Activated T-cell treated with anti-CD3 and anti-CD28 coated beads for 24 hours (primary cell): ENCODE results near the gene INHBB.
"Not testable (repeated sequence)": the region's sequence is repeated elsewhere in the genome, so short reads cannot be mapped to it uniquely, and the experiment has no call there.

Experiments used
- DNase-seq: peaks from one replicate; pipeline ENCODE4 v3.0.0-alpha.2; 2020; ENCODE audit warnings: low read depth

INHBB gene

DNA sequence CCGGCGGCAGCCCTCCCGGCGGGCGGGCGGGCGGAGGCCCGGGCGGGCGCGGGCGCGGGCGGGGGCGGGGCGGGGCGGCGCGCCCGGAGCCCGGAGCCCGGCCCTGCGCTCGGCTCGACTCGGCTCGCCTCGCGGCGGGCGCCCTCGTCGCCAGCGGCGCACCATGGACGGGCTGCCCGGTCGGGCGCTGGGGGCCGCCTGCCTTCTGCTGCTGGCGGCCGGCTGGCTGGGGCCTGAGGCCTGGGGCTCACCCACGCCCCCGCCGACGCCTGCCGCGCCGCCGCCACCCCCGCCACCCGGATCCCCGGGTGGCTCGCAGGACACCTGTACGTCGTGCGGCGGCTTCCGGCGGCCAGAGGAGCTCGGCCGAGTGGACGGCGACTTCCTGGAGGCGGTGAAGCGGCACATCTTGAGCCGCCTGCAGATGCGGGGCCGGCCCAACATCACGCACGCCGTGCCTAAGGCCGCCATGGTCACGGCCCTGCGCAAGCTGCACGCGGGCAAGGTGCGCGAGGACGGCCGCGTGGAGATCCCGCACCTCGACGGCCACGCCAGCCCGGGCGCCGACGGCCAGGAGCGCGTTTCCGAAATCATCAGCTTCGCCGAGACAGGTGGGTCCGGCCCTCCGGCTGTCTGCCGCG is at the start of gene INHBB:
TSS of gene INHBB (plus strand) at position 111 of the 641 bp plus-strand sequence. CDS start at position 164, 53 bp downstream.
- DNase-seq, result no peak

DNA sequence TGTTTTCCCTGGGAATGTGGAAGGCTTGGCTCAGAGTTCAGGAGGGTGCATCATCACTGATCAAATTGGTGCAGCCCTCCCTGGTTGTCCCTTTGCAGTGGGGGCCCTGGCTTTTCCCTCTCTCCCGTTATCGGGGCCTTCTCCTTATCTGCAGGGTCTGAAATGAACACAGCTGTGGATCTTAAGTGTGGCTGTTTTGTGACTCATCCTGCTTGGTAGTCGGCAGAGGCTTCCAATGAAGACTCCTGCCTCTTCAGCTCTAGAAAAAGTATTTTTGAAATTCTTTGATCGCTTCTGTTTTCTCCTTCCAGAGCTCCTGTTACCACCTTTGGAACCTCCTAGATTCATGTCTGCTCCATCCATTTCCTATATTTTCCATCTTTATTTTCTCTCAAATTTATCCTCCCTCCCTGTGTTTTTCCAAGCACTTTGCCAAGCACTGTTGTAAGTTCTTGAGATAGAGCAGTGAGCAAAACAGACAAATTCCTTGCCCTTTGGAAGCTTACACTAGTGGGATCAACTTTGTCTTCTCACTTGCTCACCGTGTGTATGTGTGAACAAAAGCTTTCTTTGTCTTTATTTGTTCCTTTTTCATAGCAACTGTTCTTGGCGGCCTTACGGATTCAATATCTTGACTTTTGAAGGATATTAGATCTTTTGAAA is 47.6 kb upstream of the INHBB start:
- DNase-seq, result no peak

DNA sequence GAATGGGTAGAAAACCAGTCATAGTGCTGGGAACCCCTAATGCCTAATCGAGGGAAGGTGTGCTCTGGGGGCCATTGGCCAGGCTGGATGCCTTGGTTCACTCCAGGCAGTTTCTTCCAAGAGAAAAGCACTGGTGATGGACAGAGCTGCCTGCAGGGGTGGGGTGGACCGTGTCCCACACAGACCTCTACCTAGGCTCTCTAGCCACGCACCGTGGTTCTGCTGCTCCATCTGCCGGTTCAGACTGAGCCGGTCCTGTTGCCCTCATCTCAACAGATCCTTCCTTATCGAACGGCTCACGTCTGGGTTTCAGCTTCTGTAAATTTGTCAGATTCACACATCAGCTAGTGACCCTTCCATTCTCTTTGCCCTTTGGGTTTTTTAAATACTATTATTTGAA is 46.9 kb upstream of the INHBB start:
- no peak for DNase-seq

DNA sequence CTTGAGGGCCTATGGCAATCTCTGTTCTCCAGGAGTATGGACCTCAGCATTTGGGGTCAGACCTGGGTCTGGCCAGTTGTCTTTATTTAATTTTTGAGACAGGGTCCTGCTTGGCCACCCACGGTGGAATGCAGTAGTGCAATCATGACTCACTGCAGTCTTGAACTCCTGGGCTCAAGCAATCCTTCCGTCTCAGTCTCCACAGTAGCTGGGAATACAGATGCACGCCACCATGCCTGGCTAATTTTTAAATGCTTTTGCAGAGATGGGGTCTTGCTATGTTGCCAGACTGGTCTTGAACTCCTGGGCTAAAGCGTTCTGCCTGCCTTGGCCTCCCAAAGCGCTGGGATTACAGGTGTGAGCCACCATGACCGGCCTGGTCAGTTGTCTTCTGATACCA is 46.4 kb upstream of the INHBB start:
- no peak for DNase-seq

DNA sequence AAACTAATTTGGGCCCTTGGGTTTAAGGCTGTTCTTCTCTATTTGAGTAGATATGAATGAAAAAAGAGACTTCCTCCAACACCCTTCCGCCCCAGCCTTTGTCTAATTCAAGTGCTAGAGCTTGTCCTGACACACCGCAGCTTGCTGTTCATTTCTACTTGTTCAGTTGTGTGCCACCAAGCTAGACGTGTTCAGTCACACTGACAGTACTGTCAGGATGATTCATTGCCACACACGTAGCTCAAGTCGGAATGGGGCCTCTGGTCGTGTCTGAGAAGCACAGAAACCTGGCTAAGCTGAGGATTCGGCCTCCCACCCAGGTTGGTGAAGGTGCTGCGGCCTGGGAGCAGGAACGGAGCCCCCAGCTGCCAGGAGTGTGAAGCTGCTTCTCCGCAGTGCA is 45.6 kb upstream of the INHBB start:
- no peak for DNase-seq

DNA sequence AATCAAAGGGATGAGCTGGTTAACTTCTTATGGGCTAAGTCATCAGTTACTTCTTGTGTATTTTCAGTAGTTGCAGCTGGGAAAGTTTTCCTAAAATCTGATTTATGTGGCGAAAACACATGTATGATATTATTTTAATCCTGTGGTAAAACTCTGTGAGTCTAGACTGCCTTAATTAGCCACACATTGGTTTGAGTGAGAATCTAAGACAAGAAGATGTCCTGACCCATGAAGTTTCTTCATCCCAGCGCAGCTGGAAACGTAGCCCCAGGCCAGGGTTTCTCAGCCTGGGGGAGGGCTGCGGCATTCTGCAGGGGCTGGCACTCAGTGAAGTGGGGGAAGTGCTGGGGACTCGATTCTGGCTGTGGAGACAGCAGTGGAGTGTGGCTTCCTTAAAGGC is 44.7 kb upstream of the INHBB start:
- DNase-seq, result no peak

DNA sequence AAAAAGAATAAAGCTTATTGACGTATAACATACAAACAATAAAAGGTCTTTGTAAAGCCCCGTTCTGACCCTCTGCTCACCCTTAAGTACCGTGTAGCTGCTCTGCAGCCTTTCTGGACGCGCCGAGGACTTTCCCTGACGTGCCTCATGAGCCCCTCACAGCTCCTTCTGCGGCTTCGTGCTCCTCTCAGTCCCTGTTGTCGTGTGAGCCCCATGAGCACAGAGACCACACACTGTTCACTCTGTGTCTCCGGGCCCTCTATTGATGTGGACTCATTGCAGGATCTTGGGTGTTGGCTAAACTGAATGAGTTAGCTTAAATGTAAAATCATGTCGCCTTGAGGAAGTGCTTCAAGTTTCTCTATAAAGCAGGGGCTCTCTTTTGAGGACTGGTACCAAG is 43.6 kb upstream of the INHBB start:
- DNase-seq, result no peak

DNA sequence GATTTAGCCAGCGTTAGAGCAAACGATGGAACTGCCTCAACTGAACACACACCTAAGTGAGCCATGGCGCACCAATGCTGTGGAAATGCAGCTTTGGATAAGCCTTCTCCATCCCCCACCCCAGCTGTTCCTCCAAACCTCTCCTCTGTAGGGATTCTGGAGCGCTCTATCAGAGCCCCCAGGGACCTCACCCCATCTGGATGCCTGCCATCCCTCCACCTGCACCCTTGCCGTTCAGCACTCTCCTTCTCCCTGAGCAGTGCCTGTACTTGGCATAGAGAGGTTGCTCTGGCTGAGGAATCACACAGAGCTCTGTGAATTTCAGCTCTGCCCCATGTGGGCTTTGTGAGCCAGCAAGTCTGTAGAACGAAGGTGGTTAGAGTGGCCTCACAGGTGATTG is 42.8 kb upstream of the INHBB start:
- no peak for DNase-seq

DNA sequence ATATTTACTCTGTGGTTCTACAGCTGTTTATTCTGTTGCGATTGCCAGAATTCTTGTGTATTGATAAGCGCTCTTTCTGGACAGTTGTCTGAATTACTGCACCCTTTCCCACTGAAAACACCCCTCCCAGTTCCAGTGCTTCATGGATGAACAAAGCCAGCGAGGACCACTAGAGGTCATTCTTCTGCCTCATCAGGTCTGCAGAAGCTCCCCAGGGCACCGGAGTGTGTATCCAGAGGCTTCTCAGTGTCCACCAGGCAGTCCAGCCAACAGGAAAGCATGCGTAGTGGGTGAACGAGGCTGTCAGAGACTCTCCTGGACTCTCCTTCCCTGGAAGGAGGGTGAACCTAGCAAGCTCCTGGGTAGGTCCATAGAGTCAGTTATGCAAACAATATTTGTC is 40.6 kb upstream of the INHBB start:
- no peak for DNase-seq

DNA sequence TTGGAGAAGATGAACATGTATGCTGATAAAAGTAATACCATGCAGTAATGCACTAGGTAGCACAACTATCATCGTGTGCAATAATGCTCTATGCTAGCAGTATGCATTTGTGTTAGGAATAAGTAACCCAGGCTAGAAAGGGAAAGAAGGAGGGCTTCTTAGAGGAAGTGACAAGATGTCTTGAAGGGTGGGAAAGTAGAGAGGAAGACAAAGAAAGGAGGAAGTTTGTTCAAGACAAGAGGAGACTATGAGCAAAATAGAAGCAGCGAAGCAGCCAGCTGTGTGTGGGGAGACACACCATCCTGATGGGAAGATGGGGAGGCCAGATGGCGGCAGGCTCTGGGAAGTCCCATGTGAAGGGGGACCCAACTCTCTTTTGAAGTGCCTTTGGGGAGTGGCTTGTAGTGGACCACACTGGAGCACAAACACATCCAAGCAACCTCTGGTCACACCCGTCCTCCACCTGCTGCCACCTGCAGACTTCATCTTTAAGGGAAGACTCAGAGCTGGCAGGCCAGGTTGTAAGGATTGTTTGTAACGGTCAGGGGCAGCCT is 39.9 kb upstream of the INHBB start:
- no peak for DNase-seq

DNA sequence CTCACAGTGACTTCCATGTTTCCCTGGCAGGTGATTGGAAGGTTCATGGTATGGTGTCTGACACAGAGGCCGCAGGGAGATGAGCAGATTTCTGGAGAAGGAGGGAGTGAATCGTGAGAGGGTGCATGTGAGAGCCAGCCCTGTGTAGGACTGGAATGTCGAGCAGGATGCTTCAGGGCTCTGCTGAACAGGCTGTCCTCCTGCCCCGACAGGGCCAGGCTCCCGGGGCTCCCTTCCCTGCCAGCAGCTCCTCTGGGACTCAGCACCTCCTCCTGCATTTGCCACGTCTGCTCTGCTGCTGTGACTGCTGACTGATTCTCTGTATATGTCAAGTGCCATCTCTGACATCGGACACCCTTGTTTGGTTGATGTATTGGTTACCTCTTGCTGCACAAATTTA is 38.5 kb upstream of the INHBB start:
- no peak for DNase-seq

DNA sequence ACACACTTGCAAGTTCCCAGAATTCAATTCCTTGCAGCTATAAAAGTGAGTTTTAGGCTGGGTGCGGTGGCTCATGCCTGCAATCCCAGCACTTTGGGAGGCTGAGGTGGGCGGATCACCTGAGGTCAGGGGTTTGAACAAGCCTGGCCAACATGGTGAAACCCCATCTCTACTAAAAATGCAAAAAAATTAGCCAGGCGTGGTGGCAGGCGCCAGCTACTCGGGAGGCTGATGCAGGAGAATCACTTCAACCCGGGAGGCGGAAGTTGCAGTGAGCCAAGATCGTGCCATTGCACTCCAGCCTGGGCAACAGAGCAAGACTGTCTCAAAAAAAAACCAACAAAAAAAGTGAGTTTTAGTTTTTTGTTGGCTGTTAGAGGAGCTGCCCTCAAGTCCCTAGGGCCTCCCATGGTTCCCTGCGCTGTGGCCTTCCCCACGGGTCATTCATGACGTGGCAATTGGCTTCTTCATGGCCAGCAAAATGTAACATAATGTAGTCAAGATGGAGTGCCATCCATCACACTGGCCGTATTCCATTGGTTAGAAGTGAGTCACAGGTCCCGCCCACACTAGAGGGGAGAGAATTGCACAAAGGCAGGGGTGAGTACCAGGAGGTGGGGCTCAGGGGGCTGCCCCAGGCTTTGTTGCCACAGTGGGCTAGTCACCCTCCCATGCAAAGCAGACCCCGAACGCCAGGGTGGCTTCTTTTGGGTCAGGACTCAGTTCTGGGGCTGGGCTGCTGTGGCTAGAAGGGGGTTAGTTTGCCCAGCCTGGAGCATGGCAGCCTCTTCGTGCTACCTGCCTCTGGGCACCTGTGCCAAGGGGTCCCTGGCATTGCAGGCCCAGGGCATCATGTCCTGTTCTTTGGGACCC is 37.7 kb upstream of the INHBB start:
- no peak for DNase-seq

DNA sequence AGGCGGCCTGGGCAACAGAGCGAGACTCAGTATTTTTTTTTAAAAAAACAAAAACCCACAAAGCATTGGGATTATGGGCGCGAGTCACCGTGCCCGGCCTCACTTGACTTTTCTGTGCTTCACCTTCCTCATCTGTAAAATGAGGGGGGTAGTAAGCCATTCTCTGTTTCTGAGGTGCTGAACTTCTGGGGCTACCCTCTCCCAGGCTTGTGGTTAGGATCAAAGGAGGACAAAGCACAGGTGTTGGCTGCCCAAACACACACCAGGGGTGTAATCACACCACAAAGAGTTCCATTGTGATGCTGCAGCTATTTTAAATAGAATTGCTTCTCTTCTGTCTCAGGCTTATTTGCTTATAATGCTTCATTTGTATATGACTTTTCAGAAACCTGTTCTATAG is 35.8 kb upstream of the INHBB start:
- no peak for DNase-seq

DNA sequence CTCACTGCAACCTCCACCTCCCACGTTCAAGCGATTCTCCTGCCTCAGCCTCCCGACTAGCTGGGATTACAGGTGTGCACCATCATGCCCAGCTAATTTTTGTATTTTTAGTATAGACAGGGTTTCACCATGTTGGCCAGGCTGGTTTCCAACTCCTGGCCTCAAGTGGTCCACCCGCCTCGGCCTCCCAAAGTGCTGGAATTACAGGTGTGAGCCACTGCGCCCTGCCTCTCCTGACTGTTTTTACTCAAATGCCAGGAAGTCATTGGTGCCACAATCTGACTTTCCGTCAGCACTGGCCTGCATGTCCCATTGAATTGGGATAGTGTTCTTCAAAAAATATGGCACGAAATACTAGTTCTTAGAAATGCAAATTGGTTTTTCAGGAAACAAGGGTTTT is 35.1 kb upstream of the INHBB start:
- DNase-seq, result not testable (repeated sequence)

DNA sequence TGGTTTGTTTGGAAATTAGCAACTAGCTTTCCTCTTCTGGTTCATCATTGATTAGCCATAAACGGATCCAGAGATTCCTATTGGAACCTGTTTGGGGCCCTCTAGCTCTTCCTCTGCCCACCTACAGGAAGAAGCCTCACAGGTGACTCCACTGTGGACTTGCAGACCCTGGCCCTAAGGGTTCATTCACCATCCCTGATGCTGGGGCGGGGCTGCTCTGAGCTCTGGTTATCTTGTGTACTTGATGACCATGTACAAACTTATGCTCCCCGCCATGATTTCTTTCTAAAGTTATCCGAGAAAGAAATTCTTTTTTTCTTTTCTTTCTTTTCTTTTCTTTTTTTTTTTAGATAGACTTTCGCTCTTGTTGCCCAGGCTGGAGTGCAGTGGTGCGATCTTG is 33.9 kb upstream of the INHBB start:
- DNase-seq, result no peak

DNA sequence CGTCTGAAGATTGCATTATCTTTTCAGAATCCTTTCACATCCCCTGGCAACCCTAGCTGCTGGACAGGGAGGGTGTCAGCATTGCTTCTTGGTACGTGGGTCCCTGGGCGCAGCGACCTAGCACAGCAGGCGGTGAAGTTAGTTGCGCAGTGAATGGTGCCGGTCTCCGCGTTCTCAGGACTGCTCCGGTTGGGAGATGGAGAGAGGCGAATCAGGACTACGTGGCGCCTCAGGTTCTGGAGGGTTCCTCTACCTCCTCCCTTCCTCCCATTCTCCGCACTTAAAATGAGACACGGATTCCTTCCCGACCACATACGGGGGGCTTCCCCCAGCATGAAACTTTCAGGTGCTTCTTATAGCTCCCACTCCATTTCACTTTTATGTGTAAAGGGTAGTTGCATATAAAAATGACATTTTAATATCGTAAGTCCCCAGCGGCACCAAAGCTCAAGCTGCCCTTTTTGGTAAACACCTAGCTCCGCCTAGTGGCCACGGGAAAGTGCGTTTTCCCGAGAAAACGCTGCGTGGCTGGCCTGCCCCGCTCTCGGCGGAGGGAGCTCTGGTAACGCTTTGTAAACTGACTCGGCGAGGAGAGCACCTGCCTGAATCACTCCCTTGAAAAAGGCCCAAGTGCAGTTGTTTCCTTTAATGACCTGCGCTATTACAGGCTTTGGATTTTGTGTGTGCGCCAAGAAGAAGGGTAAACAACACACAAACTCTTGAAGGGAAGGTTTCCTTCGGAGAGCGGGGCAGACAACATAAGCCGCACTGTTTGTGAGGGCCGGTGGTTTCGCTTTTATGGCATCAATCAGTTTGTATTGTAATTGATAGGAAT is 32.9 kb upstream of the INHBB start:
- peak; percentile 72 for DNase-seq

DNA sequence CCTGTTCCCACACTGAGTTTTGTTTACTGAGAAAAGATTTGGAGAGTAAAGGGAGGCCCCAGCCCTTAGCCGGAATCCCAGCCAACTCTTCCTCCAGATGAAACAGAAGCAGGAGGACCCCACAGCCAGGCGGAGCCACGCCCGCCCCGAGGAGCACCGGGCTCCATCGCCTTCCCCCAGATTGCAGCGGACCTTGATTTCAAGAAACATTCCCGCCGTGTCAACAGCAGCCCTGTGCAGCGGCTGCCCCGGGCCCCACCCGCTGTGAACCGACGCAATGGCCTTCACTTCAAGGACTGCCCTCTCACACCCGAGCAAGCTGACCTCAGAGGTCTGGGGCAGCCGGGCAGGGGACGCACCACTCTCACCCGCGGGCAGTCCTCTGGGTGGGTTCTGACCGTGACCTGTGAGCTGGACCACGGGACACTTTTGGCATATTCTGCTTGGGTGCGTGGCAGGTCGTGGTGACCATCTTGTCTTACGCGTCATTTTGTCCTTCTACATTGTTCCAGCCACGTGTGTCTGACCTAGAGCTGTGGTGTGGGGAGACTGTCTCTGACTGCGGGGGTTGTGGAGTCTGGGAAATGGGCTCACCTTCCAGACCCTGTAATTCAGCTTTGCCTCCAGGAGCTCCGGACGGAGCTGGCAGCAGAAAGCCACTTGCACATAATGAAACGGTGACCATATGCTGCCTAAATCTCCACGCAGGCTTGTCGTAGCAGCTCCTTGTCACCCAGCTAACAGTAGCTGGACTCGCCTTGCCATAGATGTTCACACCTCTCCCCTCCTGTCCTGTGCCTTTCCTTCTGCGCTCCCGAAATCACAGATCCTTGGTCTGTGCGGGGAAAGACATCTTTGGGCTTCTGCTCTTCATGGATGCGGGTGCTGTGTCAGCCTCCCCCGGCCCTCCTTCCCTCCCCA is 32.0 kb upstream of the INHBB start:
- DNase-seq, result no peak

DNA sequence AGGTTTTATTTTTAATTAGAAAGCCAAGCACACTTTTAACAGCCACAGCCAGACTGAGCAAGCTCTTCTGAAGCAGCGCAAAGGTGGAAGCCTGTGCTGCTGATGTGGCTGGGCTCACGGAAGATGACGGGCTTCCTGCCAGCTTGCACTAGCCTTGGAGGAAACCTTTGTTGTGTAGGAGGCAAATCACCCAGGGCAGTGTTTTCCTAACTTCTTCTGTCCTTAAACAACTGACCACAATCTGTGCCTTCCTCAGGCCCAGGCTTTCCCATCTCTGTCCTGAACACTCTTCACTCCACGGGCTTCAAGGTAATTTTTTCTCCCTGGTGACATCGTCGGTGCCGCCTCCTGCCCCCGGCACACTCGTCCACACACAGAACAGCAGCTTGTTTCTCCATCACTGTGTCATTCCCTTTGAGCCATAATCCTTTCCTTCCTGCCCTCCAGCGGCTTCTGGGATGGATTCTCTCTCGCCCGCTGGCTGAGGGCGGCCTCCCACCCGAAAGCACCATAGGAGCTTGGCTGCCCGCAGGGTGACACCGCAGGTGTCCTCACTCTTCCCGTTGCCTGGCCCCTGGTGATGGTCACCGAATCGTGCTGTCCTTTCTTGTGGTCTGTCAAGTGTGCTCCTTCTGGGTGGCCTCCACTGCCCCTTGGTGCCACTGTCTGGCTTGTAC is 31.1 kb upstream of the INHBB start:
- no peak for DNase-seq

DNA sequence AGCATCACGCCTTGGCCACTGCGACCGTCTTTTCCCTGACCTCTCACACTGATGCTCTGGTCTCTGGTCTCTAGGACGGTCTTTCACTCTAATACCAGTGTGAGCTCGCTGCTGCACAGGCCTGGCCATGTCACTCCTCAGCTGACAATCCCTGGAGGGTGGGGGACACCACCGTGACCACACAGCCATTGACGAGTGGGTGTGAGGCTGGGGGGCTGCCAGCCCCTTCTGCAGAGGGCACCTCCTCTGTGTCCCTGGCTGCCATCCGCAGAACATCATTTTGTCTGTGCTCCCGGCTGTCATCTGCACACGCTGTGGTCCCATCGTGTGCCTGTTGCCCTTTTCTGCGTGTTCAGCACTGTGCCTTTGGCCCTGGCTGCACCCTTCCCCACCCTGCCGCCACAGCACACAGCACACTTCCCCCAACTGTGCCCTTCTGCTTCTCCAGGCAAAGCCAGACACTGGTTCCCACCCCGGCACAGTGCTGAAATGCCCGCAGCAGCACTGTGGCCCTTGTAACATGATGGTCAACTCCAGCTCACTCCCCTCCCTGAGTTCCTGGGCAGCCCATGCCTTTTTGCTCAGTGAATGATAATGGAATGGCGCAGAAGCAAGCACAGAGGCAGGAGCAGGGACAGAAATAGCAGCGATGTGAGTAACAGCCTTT is 30.4 kb upstream of the INHBB start:
- no peak for DNase-seq

DNA sequence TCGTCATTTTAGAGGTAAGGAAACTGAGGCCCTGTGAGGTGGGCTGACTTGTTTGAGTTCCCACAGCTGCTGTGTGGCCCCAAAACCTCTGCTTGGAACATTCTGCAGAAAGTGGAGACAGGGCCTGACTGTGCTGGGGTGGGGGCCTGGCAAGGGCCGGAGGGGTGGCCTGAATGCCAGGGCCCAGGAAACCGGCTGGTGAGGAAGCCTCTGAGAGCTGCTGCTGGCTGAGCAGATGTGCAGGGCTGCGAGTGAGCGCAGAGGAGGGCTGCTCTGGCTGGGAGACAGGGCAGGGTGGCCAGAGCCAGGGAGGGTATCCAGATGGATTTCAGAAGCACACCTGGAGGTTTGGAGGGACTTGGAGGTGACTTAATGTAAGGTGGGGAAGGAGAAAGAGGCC is 29.9 kb upstream of the INHBB start:
- DNase-seq, result no peak
